ENCODE results near the gene PTGES3. TPM values are rescaled to one million over a fixed set of nuclear protein-coding genes. Genes with fewer than 3 reads are reported as not detected.

PTGES3 gene
- total and polyA plus RNA-seq, 10 of the 15 experiments (the other 5 are each of a cell fraction or from before 2014, with no cell fraction given): 117 to 520 (median 175) TPM

DNA sequence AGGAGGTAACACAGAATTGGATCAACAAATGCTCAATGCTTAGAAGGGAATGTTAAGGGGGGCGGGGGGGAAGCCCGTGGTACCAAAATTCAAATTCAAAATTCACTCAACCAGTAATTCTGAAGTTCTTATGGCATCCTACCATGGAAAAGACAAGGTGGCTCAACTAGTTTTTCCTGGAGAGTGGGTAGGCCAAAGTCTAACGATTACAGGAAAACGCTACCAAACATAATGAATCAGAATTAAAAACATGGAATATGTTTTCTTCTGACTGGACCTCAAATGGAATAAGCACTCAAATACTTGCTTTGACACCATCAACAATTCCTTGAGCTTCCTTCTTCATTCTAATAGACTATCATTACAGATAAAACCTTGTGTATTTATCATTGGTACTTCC lies 34.7 kb upstream of the PTGES3 start:
- Histone ChIP-seq H3K4me2 (ENCODE audit: control insufficient read depth, insufficient read depth) (peak overlapping the region; percentile 91), H4K20me1 (ENCODE audit: control insufficient read depth, insufficient read depth) (peaks cover 26% of the 10 kb centered on the region), H3K27ac (ENCODE audit: control insufficient read depth, insufficient read depth) (peak overlapping the region; percentile 33; the same call in 1 of the 2 replicates), H3K79me2 (ENCODE audit: control insufficient read depth, insufficient read depth, low read length) (peaks cover 71% of the 10 kb centered on the region), H2AFZ (ENCODE audit: control insufficient read depth, low read depth, low read length) (no peak overlapping the region), H3K4me1 (ENCODE audit: control insufficient read depth, insufficient read depth, low read length) (peaks cover 39% of the 10 kb centered on the region), H3K4me3 (peak overlapping the region; percentile 97), H3K9ac (ENCODE audit: control insufficient read depth, insufficient read depth, low read length) (peak overlapping the region; percentile 99), H3K27me3 (replicated peaks in 1 of 2; ENCODE audit: control insufficient read depth in 2 of 2, insufficient read depth in 2 of 2, low read length in 1 of 2) (no peaks in the 10 kb centered on the region), H3K36me3 (ENCODE audit: control insufficient read depth in 2 of 2, insufficient read depth in 2 of 2, low read length in 1 of 2) (peaks cover 9 to 32% of the 10 kb centered on the region in 2 experiments), H3K9me3 (replicated peaks; ENCODE audit: control insufficient read depth, insufficient read depth, low read length) (no peaks in the 10 kb centered on the region)
- TF ChIP-seq, protein P1, sequence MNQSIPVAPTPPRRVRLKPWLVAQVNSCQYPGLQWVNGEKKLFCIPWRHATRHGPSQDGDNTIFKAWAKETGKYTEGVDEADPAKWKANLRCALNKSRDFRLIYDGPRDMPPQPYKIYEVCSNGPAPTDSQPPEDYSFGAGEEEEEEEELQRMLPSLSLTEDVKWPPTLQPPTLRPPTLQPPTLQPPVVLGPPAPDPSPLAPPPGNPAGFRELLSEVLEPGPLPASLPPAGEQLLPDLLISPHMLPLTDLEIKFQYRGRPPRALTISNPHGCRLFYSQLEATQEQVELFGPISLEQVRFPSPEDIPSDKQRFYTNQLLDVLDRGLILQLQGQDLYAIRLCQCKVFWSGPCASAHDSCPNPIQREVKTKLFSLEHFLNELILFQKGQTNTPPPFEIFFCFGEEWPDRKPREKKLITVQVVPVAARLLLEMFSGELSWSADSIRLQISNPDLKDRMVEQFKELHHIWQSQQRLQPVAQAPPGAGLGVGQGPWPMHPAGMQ (IDR thresholded peaks at IDR 0.05; ENCODE audit: borderline replicate concordance): no peak
- TF ChIP-seq EGR1 (IDR thresholded peaks at IDR 0.05; ENCODE audit: borderline replicate concordance in 1 of 2, low read depth in 2 of 2, low read length in 2 of 2) (no peak), BRCA1 (IDR thresholded peaks at IDR 0.05; ENCODE audit: low read depth, low read length) (no peak), BCL11A (IDR thresholded peaks at IDR 0.05; ENCODE audit: low read depth, low read length) (no peak), ZNF384 (IDR thresholded peaks at IDR 0.05; ENCODE audit: borderline replicate concordance, low read depth, low read length) (no peak), NR2C1 (IDR thresholded peaks at IDR 0.05) (no peak), ESRRA (IDR thresholded peaks at IDR 0.05; ENCODE audit: low read length) (no peak), FOXK2 (IDR thresholded peaks at IDR 0.05) (no peak), SPI1 (IDR thresholded peaks at IDR 0.05; ENCODE audit: borderline replicate concordance, insufficient read depth, low read depth, low read length) (no peak), MTA2 (IDR thresholded peaks at IDR 0.05; ENCODE audit: low read depth) (no peak), BHLHE40 (IDR thresholded peaks at IDR 0.05; ENCODE audit: borderline replicate concordance in 1 of 2, low read depth in 2 of 2, low read length in 1 of 2) (no peak), YY1 (IDR thresholded peaks at IDR 0.05; ENCODE audit: low read depth, low read length) (no peak), STAT3 (IDR thresholded peaks at IDR 0.05; ENCODE audit: low read depth, low read length) (no peak), CBX3 (IDR thresholded peaks at IDR 0.05; ENCODE audit: borderline replicate concordance, low read depth) (no peak), BMI1 (IDR thresholded peaks at IDR 0.05; ENCODE audit: borderline replicate concordance) (no peak)
- TF ChIP-seq, protein P2, sequence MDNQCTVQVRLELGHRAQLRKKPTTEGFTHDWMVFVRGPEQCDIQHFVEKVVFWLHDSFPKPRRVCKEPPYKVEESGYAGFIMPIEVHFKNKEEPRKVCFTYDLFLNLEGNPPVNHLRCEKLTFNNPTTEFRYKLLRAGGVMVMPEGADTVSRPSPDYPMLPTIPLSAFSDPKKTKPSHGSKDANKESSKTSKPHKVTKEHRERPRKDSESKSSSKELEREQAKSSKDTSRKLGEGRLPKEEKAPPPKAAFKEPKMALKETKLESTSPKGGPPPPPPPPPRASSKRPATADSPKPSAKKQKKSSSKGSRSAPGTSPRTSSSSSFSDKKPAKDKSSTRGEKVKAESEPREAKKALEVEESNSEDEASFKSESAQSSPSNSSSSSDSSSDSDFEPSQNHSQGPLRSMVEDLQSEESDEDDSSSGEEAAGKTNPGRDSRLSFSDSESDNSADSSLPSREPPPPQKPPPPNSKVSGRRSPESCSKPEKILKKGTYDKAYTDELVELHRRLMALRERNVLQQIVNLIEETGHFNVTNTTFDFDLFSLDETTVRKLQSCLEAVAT (IDR thresholded peaks at IDR 0.05): no peak
- TF ChIP-seq, protein P3, sequence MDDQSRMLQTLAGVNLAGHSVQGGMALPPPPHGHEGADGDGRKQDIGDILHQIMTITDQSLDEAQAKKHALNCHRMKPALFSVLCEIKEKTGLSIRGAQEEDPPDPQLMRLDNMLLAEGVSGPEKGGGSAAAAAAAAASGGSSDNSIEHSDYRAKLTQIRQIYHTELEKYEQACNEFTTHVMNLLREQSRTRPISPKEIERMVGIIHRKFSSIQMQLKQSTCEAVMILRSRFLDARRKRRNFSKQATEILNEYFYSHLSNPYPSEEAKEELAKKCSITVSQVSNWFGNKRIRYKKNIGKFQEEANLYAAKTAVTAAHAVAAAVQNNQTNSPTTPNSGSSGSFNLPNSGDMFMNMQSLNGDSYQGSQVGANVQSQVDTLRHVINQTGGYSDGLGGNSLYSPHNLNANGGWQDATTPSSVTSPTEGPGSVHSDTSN (IDR thresholded peaks at IDR 0.05; ENCODE audit: insufficient replicate concordance, low read depth, low read length): no peak
- WGBS (ENCODE audit: insufficient coverage, insufficient replicate concordance, low lambda C conversion rate, missing lambda C conversion rate): 48% methylated on average over 4 of the region's 4 CpGs
- POLR2A ChIA-PET: interaction anchor here (0.6 to 3.7 kb wide), 10 partner anchors 9 to 281 kb away, joined by 3 to 21 read pairs (median 4); partner anchors contain the start of gene PTGES3
- no peak for FAIRE-seq
- SMC1A ChIA-PET (ENCODE audit: uncharacterized antibody, unreplicated experiment): interaction anchor here (0.6 to 2.7 kb wide), 7 partner anchors 27 to 94 kb away, joined by 3 to 10 read pairs (median 3); partner anchors contain the start of gene PTGES3
- no TSS peak for BruUV-seq (replicated peaks)
- DNase-seq (ENCODE audit: low read depth, low spot score): no peak
- intact Hi-C loops (cut with micrococcal nuclease; ENCODE audit: unreplicated experiment) (no loop called here), in situ Hi-C loops (cut with MboI) (no loop called here)
- RAD21 ChIA-PET (ENCODE audit: unreplicated experiment): interaction anchor here (1.0 to 2.1 kb wide), 3 partner anchors 38 to 86 kb away, joined by 3 to 8 read pairs (median 3); no protein-coding TSS in a partner anchor
- CTCF ChIA-PET: interaction anchor here (0.6 to 1.9 kb wide), 2 partner anchors 31 to 86 kb away, joined by 3 to 11 read pairs; no protein-coding TSS in a partner anchor
- ATAC-seq: no peak
